ENCODE data around the gene MANBA. TPM values are rescaled to one million over a fixed set of nuclear protein-coding genes. Genes with fewer than 3 reads are reported as not detected.

MANBA gene
- total RNA-seq, 4 donors from 2014 or later: 10.4 to 21.7 (median 15.1) TPM

DNA sequence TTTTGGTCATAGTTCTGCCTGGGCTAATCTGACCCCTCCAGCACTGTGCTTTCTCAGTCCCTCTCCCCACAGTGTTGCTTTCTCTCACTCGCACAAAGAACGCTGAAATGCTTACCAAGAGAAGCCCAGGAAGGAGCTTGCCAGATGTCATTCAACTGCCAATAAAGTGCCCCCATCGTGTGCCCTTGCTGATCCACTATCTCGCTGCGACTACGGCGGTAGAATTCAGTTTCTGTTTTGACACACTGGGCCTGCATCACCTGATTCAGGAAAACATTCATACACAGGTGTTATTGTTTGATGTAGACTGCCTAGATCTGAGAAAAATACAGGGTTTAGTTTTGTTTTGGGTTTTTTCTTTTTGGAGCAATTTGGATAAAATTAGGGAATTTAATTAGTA lies 121.2 kb downstream of the MANBA start:
- no peaks in the 10 kb centered on the region for H3K9me3 ChIP-seq

DNA sequence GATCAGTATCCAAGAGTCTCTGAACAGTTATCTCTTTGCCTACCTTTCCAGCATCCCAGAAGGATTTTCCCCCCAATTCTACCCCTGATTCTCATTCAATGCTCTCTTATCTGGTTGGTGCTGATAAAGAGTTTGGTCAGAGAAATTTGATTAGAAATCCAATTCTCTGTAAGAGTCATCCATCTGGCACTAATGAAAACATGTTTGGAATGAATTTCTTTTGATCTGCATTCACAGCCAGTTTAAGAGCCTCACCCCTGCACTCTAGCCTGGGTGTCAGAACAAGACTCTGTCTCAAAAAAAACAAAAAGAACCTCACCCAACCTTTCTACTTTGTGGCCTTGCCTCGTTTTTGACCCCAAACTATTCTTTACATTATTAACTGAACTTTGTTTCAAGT lies 122.1 kb downstream of the MANBA start:
- no peak overlapping the region for H3K27ac ChIP-seq
- 62 to 63% methylated on average over 1 of the region's 1 CpG for WGBS, 2 donors
- DNase-seq: no peak
- intact Hi-C loops (cut with DNase I): no loop called here
- no peak for TF ChIP-seq CTCF (IDR thresholded peaks at IDR 0.05)
- no peak for TF ChIP-seq POLR2A (IDR thresholded peaks at IDR 0.05)
- no peaks in the 10 kb centered on the region for H3K27me3 ChIP-seq
- H3K36me3 ChIP-seq: peaks cover 0 to 47% (median 6%) of the 10 kb centered on the region in 3 donors
- H3K4me1 ChIP-seq: no peaks in the 10 kb centered on the region
- no peak overlapping the region for H3K4me3 ChIP-seq
- H3K9me3 ChIP-seq: no peaks in the 10 kb centered on the region

More for the DNA sequence above, 121.2 kb downstream of the MANBA start:
- TF ChIP-seq POLR2A (IDR thresholded peaks at IDR 0.05) (no peak), CTCF (IDR thresholded peaks at IDR 0.05) (no peak)
- no peaks in the 10 kb centered on the region for H3K27me3 ChIP-seq
- intact Hi-C loops (cut with DNase I): no loop called here
- no peaks in the 10 kb centered on the region for H3K4me1 ChIP-seq
- peaks cover 0 to 41% (median 3%) of the 10 kb centered on the region in 3 donors for H3K36me3 ChIP-seq
- WGBS, 2 donors: 91 to 97% methylated on average over 7 of the region's 7 CpGs
- no peak for DNase-seq
- H3K4me3 ChIP-seq: no peak overlapping the region
- no peak overlapping the region for H3K27ac ChIP-seq

DNA sequence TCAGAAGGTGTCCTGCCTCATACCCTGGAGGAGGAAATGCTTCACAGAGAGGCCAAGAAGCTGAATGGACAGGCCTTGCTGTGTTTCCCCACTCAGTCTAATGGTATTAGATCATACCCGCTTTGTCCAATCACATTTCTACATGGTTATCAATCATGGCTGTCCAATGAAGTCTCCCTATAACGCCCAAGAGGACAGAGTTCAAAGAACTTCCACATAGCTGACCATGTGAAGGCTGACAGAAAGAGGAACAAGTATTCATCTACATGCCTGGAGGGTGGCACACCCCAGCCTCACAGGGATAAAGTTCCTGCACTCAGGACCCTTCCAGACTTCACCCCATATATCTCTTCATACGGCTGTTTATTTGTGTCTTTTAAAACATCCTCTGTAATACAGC lies 123.4 kb downstream of the MANBA start:
- intact Hi-C loops (cut with DNase I): no loop called here
- Histone ChIP-seq H3K9me3 (no peaks in the 10 kb centered on the region), H3K4me1 (no peaks in the 10 kb centered on the region), H3K4me3 (no peak overlapping the region), H3K27ac (no peak overlapping the region), H3K36me3 (peaks cover 0 to 47% (median 6%) of the 10 kb centered on the region in 3 donors), H3K27me3 (no peaks in the 10 kb centered on the region)
- no peak for DNase-seq
- WGBS, 2 donors: 72 to 74% methylated on average over 3 of the region's 3 CpGs
- no peak for TF ChIP-seq POLR2A (IDR thresholded peaks at IDR 0.05)
- TF ChIP-seq CTCF (IDR thresholded peaks at IDR 0.05): no peak

DNA sequence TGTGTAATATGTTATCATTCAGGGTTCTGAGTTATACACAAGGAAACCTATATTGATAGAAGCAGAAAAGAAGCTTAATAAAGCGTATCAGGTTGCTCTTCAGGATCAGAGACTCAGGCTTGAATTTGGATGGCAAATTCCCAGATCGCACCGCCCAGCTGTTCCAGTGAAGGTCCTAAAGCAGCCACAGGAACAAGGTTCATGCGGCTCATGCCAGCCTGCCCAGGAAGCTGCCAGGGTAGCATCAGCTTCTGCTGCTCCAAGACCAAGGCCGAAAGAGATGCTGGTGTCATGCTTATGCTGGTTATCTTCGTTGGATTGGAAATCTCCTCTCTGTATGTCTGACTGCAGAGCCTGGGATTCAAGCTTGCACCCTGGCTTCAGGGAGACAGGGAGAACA lies 127.7 kb downstream of the MANBA start:
- no peaks in the 10 kb centered on the region for H3K27me3 ChIP-seq
- H3K27ac ChIP-seq: no peak overlapping the region

More for the DNA sequence above, 127.7 kb downstream of the MANBA start:
- peaks cover 0 to 2% (median 0%) of the 10 kb centered on the region in 3 donors for H3K4me1 ChIP-seq
- no peaks in the 10 kb centered on the region for H3K9me3 ChIP-seq
- no peak for DNase-seq
- intact Hi-C loops (cut with DNase I): no loop called here
- TF ChIP-seq CTCF (IDR thresholded peaks at IDR 0.05) (no peak), POLR2A (IDR thresholded peaks at IDR 0.05) (no peak)
- peaks cover 0 to 32% (median 6%) of the 10 kb centered on the region in 3 donors for H3K36me3 ChIP-seq
- 81 to 94% methylated on average over 5 to 6 of the region's 6 CpGs for WGBS, 2 donors
- no peak overlapping the region for H3K4me3 ChIP-seq

Data from esophagus squamous epithelium (tissue), 5 donors.